Right lobe of liver (tissue), 6 donors: ENCODE data around the gene CHRND. TPM values are rescaled to one million over a fixed set of nuclear protein-coding genes. Genes with fewer than 3 reads are reported as not detected.

ENCODE experiments used
- ATAC-seq, 4 donors: fragments of 200-7000 bp; cut with Tn5 transposase; one replicate each; pipeline ENCODE4 v1.9.1; 2020; ENCODE audit warnings: mild to moderate bottlenecking in 4 of 4, moderate library complexity in 4 of 4
- DNase-seq, 3 donors: peaks; one replicate each; pipeline ENCODE4 v3.0.0-alpha.2; 2020
- H3K27ac ChIP-seq, 3 donors: fragments of 200-600 bp; one replicate each; pipeline ENCODE4 v1.8.0; 2022
- H3K27me3 ChIP-seq, 2 donors: fragments of 200-600 bp; one replicate each; pipeline ENCODE4 v1.8.0; 2022
- H3K36me3 ChIP-seq, 4 donors: fragments of 200-600 bp; sonication (generic) in 1 of 4; one replicate each; pipeline versions ENCODE4 v1.5.1 to v1.8.0; 2017 to 2022; ENCODE audit warnings: control low read depth in 1 of 4
- H3K4me1 ChIP-seq, 4 donors: fragments of 200-600 bp; sonication (generic) in 1 of 4; one replicate each; pipeline versions ENCODE4 v1.5.1 to v1.8.0; 2017 to 2022; ENCODE audit warnings: control low read depth in 1 of 4
- H3K4me3 ChIP-seq, 3 donors: fragments of 200-600 bp; one replicate each; pipeline ENCODE4 v1.8.0; 2022
- H3K9me3 ChIP-seq, 4 donors: fragments of 200-600 bp; sonication (generic) in 1 of 4; one replicate each; pipeline versions ENCODE4 v1.5.1 to v1.8.0; 2017 to 2022; ENCODE audit warnings: control low read depth in 1 of 4
- POLR2A ChIP-seq: fragments of 450-650 bp; IDR thresholded peaks from one replicate; pipeline ENCODE4 v1.6.1; 2017; ENCODE audit warnings: antibody characterized with exemption, mild to moderate bottlenecking
- WGBS: methylation state at CpG from one replicate; pipeline ENCODE4 v1.1.6; 2018; ENCODE audit warnings: low coverage, low lambda C conversion rate; ENCODE audit not compliant: insufficient coverage; ENCODE audit errors: missing lambda C conversion rate; 5-methylcytosine and 5-hydroxymethylcytosine counted together
- intact Hi-C, 2 donors: fragments of 100-400 bp; cut with DNase I; formaldehyde crosslinking; loops; one replicate each; pipeline versions ENCODE4 v1.11.2 to v1.14.1; 2022
- total RNA-seq, 6 experiments: library from RNA; depleted of rRNA in 2 of 6; stranded (reverse); fragments of >200 nt in 2 of 6; fragmentation: NEBNext Ultra II Directional in 3 of 6; extraction: Animal tissue kit (Norgen Biotek cat#: 25700) in 3 of 6; gene quantifications; one replicate each; pipeline versions ENCODE4 v1.1.0 to v1.2.4, GENCODE V29; 2016 to 2023
- TF ChIP-seq, protein P1 (sequence below), 4 donors: fragments of 200-600 bp in 3 of 4; fragments of 450-650 bp in 1 of 4; IDR thresholded peaks; one replicate each; pipeline versions ENCODE4 v1.5.1 to v1.8.0; 2016 to 2022; ENCODE audit warnings: antibody characterized with exemption in 4 of 4, mild to moderate bottlenecking in 2 of 4
- donor health status: DM: no; HTN: yes; CAD: no.
- donor health status: DM: no; HTN: no; CAD: no.
- donor health status: DM: no; HTN: no; CAD: no.
- donor health status: DM: no; HTN: yes; CAD: no.
- donor health status: DM: no; HTN: yes; CAD: no.

Gene CHRND
- total RNA-seq, 6 experiments from 2014 or later, result not detected

DNA sequence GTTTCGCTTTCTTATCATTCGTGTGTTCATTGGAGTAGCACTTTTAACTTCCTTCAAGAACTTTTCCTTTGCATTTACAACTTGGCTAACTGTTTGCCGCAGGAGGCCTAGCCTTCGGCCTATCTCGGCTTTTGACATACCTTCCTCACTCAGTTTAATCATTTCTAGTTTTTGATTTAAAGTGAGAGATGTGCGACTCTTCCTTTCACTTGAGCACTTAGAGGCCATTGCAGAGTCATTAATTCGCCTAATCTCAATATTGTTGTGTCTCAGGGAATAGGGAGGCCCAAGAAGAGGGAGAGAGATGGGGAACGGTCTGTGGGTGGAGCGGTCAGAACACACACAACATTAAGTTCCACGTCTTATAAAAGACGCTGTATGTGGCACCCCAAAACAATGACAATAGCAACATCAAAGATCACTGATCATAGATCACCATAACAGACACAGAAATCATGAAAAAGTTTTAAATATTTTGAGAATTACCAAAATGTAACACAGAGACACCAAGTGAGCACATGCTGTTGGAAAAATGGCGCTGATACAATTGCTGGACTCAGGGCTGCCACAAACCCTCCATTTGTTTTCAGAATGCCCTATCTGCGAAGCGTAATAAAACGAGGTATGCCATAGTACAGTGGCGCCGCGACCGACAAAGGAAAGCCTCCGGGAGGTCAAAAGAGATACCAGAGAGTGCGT lies 23.8 kb downstream of the CHRND start:
- H3K4me1 ChIP-seq, result peaks cover 0 to 17% (median 3%) of the 10 kb centered on the region in 4 donors
- ATAC-seq (no peak), DNase-seq (no peak)
- peak overlapping the region; percentile 94 to 95 (median 95) for H3K4me3 ChIP-seq
- H3K27ac ChIP-seq, result peak overlapping the region; percentile 95 to 99 (median 95)
- intact Hi-C loops, result no loop called here
- WGBS, result 41% methylated on average over 15 of the region's 21 CpGs
- no peak for TF ChIP-seq POLR2A
- TF ChIP-seq, protein P1, sequence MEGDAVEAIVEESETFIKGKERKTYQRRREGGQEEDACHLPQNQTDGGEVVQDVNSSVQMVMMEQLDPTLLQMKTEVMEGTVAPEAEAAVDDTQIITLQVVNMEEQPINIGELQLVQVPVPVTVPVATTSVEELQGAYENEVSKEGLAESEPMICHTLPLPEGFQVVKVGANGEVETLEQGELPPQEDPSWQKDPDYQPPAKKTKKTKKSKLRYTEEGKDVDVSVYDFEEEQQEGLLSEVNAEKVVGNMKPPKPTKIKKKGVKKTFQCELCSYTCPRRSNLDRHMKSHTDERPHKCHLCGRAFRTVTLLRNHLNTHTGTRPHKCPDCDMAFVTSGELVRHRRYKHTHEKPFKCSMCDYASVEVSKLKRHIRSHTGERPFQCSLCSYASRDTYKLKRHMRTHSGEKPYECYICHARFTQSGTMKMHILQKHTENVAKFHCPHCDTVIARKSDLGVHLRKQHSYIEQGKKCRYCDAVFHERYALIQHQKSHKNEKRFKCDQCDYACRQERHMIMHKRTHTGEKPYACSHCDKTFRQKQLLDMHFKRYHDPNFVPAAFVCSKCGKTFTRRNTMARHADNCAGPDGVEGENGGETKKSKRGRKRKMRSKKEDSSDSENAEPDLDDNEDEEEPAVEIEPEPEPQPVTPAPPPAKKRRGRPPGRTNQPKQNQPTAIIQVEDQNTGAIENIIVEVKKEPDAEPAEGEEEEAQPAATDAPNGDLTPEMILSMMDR (IDR thresholded peaks at IDR 0.05), result no peak
- H3K36me3 ChIP-seq, result no peaks in the 10 kb centered on the region
- H3K27me3 ChIP-seq, result no peaks in the 10 kb centered on the region
- H3K9me3 ChIP-seq, result no peaks in the 10 kb centered on the region

DNA sequence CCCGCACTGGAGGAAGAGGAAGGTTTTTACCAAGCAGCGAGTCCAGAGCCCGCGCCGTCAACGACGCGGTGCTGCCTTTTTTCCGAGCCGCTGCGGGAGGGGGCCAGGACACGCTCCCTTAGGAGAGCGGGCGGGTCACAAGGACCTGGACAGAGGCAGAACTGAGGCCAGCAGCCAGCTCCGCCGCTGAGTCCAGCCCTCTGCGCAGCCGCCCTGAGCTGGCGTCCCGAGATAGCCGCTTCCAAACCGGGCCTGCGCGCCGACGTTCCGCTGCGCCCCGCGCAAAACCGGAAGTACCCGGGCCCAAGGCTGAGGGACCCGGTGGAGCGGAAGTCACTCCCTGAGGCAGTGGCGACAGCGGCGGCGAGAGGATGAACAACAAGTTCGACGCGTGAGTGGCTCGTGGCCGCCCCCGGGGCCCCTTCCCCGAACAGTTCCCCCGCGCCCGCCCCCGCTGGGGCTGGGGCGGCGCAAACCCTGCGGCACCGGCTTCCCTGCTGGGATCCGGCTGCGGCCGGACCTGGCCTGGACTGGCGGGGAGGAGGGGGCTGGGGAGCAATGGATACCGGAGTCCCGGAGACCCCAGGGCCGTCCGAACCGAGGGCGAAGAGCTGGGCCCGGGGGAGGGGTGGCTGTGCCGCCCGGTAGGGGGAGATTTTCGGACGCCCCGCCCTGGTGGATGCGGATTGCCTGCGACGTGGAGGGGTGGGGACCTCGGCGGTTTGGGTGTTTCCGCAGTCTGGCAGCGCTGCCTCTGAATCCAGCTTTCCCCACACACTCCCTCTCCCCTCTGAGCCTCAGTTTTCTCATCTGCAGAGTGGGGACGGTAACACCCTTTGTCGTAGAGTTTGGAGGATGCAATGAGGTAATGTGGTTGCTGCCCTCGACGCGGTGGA lies 24.6 kb downstream of the CHRND start, which contains the start of the genes EIF4E2 and TIGD1:
Gene EIF4E2, plus strand, starts transcription at position 336 of the 896 bp plus-strand sequence. Its CDS starts 36 bp downstream, at position 372.
Gene TIGD1, minus strand, starts transcription at position 204 of the 896 bp plus-strand sequence. CDS start 675 bp downstream, outside the sequence.
- Histone ChIP-seq H3K27me3 (no peaks in the 10 kb centered on the region), H3K4me3 (peak within 1 kb of the TSS; percentile 94 to 95 (median 95)), H3K27ac (peak within 1 kb of the TSS; percentile 95 to 99 (median 95)), H3K9me3 (no peaks in the 10 kb centered on the region), H3K4me1 (peaks cover 0 to 22% (median 3%) of the 10 kb centered on the region in 4 donors), H3K36me3 (no peaks in the 10 kb centered on the region)
- intact Hi-C loops, result no loop called here
- ATAC-seq (peak; percentile 94 to 96 (median 95)), DNase-seq (peak; percentile 94 to 97 (median 97))
- TF ChIP-seq, protein P1 (IDR thresholded peaks at IDR 0.05), result peak in 3 of 4 donors; percentile 15 to 37 (median 23)
- peak; percentile 88 for TF ChIP-seq POLR2A
- WGBS, result 2% methylated on average over 17 of the region's 81 CpGs

DNA sequence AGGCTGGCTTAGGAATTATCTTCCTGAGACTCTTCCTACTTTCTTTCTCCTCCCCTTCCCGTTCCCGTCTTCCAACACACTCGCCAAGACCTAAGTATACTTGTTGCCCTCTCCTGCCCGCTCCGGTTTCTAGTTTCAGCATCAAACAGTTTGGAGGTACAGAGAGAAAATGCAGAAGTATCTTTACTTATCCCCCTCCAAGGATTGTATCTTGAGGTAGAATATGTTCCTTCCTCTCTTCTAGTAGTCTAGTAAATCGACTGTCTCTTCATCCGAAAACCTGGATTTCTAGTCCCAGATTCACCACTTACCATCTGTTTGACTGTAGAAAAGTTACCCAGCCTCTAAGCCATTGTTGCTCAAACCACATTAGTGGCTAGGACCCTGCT lies 25.3 kb downstream of the CHRND start:
- ATAC-seq (no peak), DNase-seq (no peak)
- no peaks in the 10 kb centered on the region for H3K36me3 ChIP-seq
- no peaks in the 10 kb centered on the region for H3K9me3 ChIP-seq
- no peaks in the 10 kb centered on the region for H3K27me3 ChIP-seq
- H3K27ac ChIP-seq, result peak overlapping the region; percentile 95 to 99 (median 95)
- intact Hi-C loops, result no loop called here
- TF ChIP-seq POLR2A, result no peak
- TF ChIP-seq, protein P1 (IDR thresholded peaks at IDR 0.05), result no peak
- peaks cover 0 to 26% (median 3%) of the 10 kb centered on the region in 4 donors for H3K4me1 ChIP-seq
- WGBS, result 11% methylated on average over 7 of the region's 7 CpGs
- H3K4me3 ChIP-seq, result peak overlapping the region; percentile 94 to 95 (median 95)

DNA sequence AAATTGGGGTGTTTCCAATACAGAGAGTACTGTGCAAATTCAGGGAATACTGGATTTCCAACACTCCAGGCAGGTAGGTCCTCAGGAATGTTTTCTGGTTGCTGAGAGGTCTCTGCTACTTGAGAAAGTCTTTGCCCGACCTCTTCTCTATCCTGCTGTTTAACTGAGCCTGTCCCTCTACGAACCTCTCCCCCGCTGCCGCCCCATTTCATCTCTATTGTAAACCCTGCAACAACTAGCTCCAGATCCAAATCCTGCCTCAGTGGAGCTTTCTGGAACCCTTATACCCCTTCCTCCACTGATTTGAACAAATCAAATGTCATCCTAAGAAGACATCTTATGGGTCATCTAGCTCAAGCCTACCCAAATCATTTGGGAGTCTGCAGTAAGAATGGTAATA lies 25.8 kb downstream of the CHRND start:
- H3K4me3 ChIP-seq, result peak overlapping the region in 2 of 3 donors; percentile 94 to 95
- H3K4me1 ChIP-seq, result peaks cover 0 to 32% (median 3%) of the 10 kb centered on the region in 4 donors
- DNase-seq (no peak), ATAC-seq (no peak)
- no peak overlapping the region for H3K27ac ChIP-seq
- no peaks in the 10 kb centered on the region for H3K9me3 ChIP-seq
- WGBS, result 96% methylated on average over 3 of the region's 4 CpGs
- no peaks in the 10 kb centered on the region for H3K36me3 ChIP-seq
- TF ChIP-seq, protein P1 (IDR thresholded peaks at IDR 0.05), result no peak
- no peak for TF ChIP-seq POLR2A
- no peaks in the 10 kb centered on the region for H3K27me3 ChIP-seq
- intact Hi-C loops, result no loop called here
